ENCODE data around the gene PRRT1B.
"Not testable (repeated sequence)": the region's sequence is repeated elsewhere in the genome, so short reads cannot be mapped to it uniquely, and the experiment has no call there.

PRRT1B gene

GRCh38 chr9:131550465-131550864 lies 5.1 kb downstream of the PRRT1B start:
- DNase-seq, result not testable (repeated sequence)

- no peak for DNase-seq
These were observed 6.7 kb downstream of the PRRT1B start for GRCh38 chr9:131552030-131552429.

DNA sequence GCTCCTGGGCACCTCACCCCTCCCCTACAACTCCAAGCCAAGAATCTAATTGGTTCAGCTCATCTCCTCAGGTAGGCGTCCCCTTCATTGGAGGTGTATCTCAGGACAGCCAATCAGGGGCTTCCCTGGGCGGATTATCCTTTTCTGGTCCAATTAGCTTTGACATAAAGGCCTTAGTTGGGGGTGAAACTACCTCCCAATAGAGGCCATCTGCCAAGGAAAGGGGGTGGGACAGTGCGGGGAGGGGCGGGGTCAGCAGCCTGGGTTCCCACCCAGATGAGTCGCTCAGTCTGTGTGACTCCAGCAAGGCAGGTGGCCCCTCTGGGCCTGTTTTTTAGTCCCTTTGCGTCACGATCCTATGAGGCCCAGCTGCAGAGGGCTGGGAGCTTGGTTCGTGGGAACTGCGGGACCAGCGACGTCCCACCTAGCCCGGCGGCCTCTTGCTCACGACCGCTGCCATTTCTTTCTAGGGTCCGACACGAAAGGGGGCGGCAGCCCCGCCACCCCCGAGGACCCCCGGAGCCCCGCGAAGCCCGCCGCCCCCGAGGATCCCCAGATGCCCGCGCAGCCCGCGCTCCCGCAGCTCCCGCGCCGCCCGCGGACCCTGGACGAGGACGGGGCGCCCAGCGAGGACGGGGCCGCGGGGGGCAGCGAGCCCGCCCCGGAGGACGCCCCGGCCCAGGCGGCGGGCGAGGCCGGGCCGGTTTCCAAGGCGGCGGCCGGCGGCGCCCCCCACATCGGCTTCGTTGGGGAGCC lies 8.9 kb downstream of the PRRT1B start:
- DNase-seq, result no peak

- DNase-seq, result no peak
These were observed 9.6 kb downstream of the PRRT1B start for GRCh38 chr9:131554843-131555351.

DNA sequence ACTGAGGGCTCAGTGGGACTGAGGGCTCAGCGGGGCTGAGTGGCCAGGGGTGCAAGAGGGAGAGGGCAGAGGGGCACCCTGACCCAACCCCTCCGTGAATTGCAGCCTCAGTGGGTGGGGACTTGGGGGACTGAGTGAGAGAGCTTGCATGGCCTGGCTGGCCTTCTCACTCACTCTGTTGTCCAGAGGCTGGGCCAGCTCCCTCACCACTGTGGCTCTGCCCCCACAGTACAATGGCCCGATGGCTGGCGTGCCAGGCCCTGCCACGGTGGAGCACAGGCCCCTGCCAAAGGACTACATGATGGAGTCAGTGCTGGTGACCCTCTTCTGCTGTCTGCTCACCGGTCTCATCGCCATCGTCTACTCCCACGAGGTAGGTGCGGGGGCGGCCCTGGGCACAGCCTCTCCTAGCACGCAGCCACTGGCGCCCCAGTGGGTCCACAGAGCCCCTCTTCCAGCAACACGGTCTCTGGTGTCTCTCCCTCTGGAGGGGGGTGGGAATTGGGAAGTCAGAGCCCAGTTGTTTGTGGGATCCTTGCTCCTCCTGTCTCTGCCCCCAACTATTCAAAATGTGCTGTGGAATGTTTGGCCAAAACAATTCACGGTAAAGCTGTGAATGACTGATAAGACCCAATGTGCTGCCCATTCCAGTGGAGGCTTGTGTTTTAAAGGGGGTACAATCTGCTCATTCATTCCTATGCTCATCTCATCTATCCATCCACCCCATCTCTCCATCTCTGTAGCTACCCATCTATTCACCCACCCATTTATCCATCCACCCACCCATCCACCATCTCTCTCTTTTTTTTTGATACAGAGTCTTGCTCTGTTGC lies 10.7 kb downstream of the PRRT1B start:
- no peak for DNase-seq

DNA sequence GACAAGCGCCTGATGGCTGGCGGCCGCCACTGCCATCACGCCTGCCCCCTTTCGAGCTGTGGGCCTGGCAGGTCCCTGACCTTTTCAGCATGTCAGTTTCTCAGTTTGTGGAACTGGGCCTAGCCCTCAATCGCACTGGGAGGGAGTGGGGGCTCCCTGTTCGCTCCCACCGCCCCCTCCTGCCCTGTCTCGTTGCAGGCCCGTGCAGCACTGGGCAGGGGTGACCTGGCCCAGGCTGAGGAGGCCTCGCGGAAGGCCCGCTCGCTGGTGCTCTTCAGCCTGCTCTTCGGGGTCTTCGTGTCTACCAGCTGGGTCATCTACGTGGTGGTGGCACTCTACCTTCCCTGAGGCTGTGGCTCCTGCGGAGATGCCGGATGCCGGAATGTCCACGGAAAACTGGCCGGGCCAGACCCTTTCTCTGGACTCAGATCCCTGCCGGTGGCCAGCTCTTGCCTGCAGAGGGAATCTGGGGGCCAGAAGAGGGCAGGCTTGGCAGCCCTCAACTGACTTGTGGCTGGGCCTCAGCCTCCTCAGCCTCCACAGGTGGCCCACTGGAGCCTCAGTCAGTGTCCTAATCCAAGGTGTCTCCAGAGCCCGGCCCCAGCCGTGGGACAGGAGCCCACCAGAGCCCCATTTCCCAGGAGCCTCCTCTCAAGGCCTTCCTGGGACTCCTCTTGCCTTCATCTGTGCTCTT lies 12.7 kb downstream of the PRRT1B start:
- no peak for DNase-seq

GRCh38 chr9:131559421-131560000 lies 14.2 kb downstream of the PRRT1B start:
- DNase-seq, result no peak

- no peak for DNase-seq
These were observed 17.0 kb downstream of the PRRT1B start for GRCh38 chr9:131562032-131562959.

GRCh38 chr9:131565369-131565768 lies 20.0 kb downstream of the PRRT1B start:
- peak in 1 of 5 experiments; percentile 41 for DNase-seq

GRCh38 chr9:131566158-131566557 lies 20.8 kb downstream of the PRRT1B start:
- no peak for DNase-seq

GRCh38 chr9:131567910-131568309 lies 22.6 kb downstream of the PRRT1B start:
- no peak for DNase-seq

GRCh38 chr9:131574730-131575640 lies 29.7 kb downstream of the PRRT1B start:
- DNase-seq, result no peak

DNA sequence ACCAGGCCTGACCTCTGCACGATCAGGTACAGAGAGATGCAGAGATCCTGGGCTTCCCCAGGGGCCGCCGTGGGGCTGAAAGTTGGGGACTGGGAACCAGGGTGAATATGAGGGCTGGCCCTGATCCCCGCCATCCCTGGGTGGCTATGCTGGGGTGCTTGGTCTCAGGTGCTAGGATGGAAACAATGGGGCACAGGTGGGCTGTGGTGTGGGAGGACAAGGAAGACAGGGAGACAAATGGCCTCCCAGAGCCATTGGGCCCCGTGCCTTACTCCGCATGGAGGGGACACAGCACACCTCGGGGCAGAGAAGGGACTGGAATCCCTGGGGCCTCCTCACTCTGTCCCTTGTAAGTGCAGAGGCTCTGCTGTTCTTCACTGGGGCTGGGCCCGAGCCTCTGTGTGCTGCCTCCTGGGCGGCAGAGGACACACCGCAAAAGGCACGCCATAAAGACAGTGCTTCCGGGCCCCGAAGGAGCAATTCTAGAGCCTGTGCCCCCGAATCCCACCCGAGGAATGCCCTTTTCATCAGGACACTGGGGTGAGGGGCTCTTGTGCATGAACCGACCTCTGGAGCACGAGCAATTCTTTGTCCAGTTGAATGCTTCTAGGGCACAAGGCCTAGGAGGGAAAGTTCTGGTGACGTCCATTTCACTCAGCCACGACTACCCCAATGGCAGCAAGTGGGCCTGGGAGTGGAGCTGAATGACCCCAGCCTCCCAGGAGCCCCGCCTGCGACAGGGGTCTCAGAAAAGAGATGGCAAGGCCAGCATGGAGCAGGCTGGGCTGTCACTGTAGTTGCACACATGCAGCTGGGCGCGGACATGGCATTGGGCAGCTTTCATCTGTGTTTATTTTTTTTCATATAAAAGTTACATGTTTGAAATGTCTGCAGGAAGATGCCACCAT lies 30.9 kb downstream of the PRRT1B start:
- no peak for DNase-seq

GRCh38 chr9:131577005-131578000 lies 32.0 kb downstream of the PRRT1B start:
- no peak for DNase-seq

- DNase-seq, result no peak
These were observed 32.7 kb downstream of the PRRT1B start for GRCh38 chr9:131578021-131578420.

DNA sequence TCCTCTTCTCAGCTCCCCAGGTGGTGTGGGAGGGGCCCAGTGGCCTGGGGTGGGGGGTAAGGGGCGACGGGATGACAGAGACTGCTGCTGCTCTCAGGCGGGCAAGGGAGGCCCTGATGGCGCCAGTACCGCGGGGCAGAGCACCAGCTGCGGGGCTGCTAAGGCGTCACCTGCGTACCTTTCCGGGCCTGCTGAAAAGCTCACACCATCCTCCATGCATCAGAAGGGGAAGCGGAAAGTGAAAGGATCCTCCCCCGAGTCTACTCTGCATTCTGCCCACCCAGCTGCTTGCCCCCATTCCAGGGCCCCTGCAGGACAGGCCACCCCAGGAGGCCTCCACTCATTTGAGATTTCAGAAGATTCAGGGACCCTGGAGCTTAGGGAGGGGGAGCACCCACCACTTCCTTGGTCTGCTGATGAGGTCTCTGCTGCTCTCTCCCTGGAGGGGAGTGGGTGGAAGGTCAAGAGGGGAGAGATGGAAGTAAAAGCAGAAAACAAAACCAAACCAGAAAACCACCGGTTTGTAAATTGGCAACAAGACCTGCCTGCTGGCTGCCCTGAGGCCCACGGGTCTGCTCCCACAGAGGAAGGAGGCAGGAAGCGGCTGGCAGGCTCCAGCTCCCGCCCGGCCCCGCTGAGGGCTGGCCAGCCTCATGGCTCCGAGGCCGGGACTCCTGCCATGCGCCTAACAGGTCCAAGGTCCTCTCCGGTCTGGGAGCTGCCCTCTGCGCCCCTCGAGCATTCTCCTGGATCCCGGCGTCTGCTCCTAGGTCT lies 33.6 kb downstream of the PRRT1B start:
- peak in 3 of 5 experiments; percentile 25 to 73 (median 52) for DNase-seq

GRCh38 chr9:131579789-131580211 lies 34.5 kb downstream of the PRRT1B start:
- DNase-seq, result no peak
